Peyer's patch (tissue), 4 donors: ENCODE results near the gene CATSPER3. TPM values are rescaled to one million over a fixed set of nuclear protein-coding genes. Genes with fewer than 3 reads are reported as not detected.

Source experiments
- DNase-seq, 3 donors: peaks; one replicate each; pipeline ENCODE4 v3.0.0-alpha.2; 2017 to 2019
- H3K27ac ChIP-seq, 4 donors: fragments of 200-600 bp; sonication (generic); one replicate each; pipeline ENCODE4 v1.5.1; 2016 to 2019
- H3K27me3 ChIP-seq, 2 donors: fragments of 200-600 bp; sonication (generic); one replicate each; pipeline ENCODE4 v1.5.1; 2019
- H3K36me3 ChIP-seq, 3 donors: fragments of 200-600 bp; sonication (generic); one replicate each; pipeline ENCODE4 v1.5.1; 2016 to 2019
- H3K4me1 ChIP-seq, 4 donors: fragments of 200-600 bp; sonication (generic); one replicate each; pipeline ENCODE4 v1.5.1; 2016 to 2019
- H3K4me3 ChIP-seq, 4 donors: fragments of 200-600 bp; sonication (generic); 1 replicate in 3 of 4; 2 replicates in 1 of 4; pipeline ENCODE4 v1.5.1; 2016 to 2019; ENCODE audit warnings: mild to moderate bottlenecking in 1 of 4
- H3K9me3 ChIP-seq, 4 donors: fragments of 200-600 bp; sonication (generic); one replicate each; pipeline ENCODE4 v1.5.1; 2016 to 2019; ENCODE audit warnings: mild to moderate bottlenecking in 1 of 4
- CTCF ChIP-seq, 6 experiments: fragments of 450-650 bp in 4 of 6; fragments of 200-600 bp in 2 of 6; sonication (generic) in 1 of 6; IDR thresholded peaks; one replicate each; pipeline ENCODE4 v1.5.1; 2017 to 2019; ENCODE audit warnings: antibody characterized with exemption in 6 of 6, mild to moderate bottlenecking in 3 of 6, moderate library complexity in 1 of 6
- POLR2A ChIP-seq, 2 donors: fragments of 450-650 bp; IDR thresholded peaks; one replicate each; pipeline ENCODE4 v1.5.1; 2017; ENCODE audit warnings: antibody characterized with exemption in 2 of 2, mild to moderate bottlenecking in 2 of 2, moderate library complexity in 2 of 2
- total RNA-seq, 4 donors: library from RNA; depleted of rRNA; stranded (reverse); fragments of >200 nt; gene quantifications; one replicate each; pipeline ENCODE4 v1.1.0, GENCODE V29; 2016

The CATSPER3 gene
- total RNA-seq, 4 donors from 2014 or later: 1.1 to 2.5 (median 2.4) TPM; not detected in 1

DNA sequence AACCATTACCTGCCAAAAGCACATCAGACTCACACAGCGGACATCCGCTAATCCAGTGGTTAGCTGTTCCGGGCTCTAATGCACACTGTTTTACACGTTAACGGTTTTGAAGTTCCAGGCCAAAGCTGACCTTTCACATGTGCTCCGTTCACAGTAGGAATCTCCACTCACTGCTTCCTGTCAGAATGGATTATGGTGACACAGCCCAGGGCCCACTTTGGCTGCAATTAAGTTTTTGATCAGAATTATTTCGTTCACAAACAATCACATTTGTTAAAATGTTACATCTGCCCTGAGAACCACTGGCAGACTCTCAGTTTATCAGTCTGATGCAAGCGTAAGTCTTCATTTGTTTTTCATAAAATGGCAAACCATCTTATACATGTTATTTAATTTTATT lies 30.2 kb upstream of the CATSPER3 start:
- Histone ChIP-seq H3K9me3 (no peaks in the 10 kb centered on the region), H3K4me1 (no peaks in the 10 kb centered on the region), H3K27ac (no peak overlapping the region), H3K36me3 (peaks cover 0 to 22% (median 0%) of the 10 kb centered on the region in 3 donors), H3K27me3 (no peaks in the 10 kb centered on the region), H3K4me3 (no peak overlapping the region)
- TF ChIP-seq CTCF (IDR thresholded peaks at IDR 0.05) (no peak), POLR2A (IDR thresholded peaks at IDR 0.05) (no peak)
- DNase-seq: no peak

GRCh38 chr5:134938030-134938429 lies 29.7 kb upstream of the CATSPER3 start:
- no peaks in the 10 kb centered on the region for H3K27me3 ChIP-seq
- H3K36me3 ChIP-seq: peaks cover 0 to 17% (median 0%) of the 10 kb centered on the region in 3 donors
- H3K27ac ChIP-seq: no peak overlapping the region
- no peak for TF ChIP-seq POLR2A (IDR thresholded peaks at IDR 0.05)
- no peak for TF ChIP-seq CTCF (IDR thresholded peaks at IDR 0.05)
- no peak overlapping the region for H3K4me3 ChIP-seq
- no peak for DNase-seq
- no peaks in the 10 kb centered on the region for H3K4me1 ChIP-seq
- H3K9me3 ChIP-seq: no peaks in the 10 kb centered on the region

DNA sequence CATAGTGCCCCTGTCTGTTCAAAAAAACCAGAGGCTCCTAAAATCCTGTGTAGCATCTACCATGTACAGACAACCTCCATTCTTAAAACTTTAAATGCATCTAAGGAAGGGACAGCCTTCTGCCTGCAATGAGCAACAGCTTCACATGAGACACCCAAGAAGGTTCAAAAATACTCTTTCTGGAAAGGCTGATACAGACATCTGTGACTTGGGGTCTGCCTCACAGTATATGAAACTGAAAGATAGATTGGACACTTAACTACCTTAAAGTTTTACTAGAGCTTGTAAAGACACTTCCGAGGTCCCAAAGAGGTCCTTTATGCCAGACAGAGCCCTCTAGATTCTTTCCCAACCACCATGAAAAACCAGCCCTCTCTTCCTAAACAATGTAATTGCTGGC lies 28.2 kb upstream of the CATSPER3 start:
- no peaks in the 10 kb centered on the region for H3K27me3 ChIP-seq
- H3K4me3 ChIP-seq: no peak overlapping the region
- peaks cover 0 to 11% (median 0%) of the 10 kb centered on the region in 3 donors for H3K36me3 ChIP-seq
- DNase-seq: no peak
- H3K27ac ChIP-seq: no peak overlapping the region
- H3K9me3 ChIP-seq: no peaks in the 10 kb centered on the region
- TF ChIP-seq CTCF (IDR thresholded peaks at IDR 0.05): no peak
- no peak for TF ChIP-seq POLR2A (IDR thresholded peaks at IDR 0.05)
- H3K4me1 ChIP-seq: no peaks in the 10 kb centered on the region

GRCh38 chr5:134943547-134943946 lies 24.2 kb upstream of the CATSPER3 start:
- TF ChIP-seq CTCF (IDR thresholded peaks at IDR 0.05): no peak
- TF ChIP-seq POLR2A (IDR thresholded peaks at IDR 0.05): no peak
- DNase-seq: no peak
- Histone ChIP-seq H3K4me3 (no peak overlapping the region), H3K4me1 (no peaks in the 10 kb centered on the region), H3K36me3 (peaks cover 0 to 3% (median 0%) of the 10 kb centered on the region in 3 donors), H3K9me3 (no peaks in the 10 kb centered on the region), H3K27me3 (no peaks in the 10 kb centered on the region), H3K27ac (no peak overlapping the region)

DNA sequence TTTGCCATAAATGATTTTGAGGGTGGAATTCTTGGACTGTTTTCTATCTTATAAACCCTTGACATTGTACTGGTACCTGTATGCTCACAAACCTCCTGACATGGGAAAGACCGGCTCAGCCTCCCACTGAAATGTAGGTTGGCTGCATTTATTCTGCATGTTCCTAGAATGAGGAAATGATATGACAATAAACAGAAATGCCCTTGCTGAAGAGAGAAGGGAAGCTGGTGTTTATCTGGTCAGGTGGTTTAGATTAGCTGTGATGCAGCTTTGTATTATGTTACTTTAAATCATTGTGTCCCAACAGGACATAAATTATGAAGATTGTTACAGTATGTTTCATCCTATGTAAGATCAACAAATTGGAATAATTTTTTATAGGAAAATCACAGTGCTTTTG lies 23.1 kb upstream of the CATSPER3 start:
- DNase-seq: no peak
- H3K9me3 ChIP-seq: no peaks in the 10 kb centered on the region
- TF ChIP-seq CTCF (IDR thresholded peaks at IDR 0.05) (no peak), POLR2A (IDR thresholded peaks at IDR 0.05) (no peak)
- no peak overlapping the region for H3K27ac ChIP-seq
- H3K4me1 ChIP-seq: no peaks in the 10 kb centered on the region
- peaks cover 0 to 3% (median 0%) of the 10 kb centered on the region in 3 donors for H3K36me3 ChIP-seq
- no peaks in the 10 kb centered on the region for H3K27me3 ChIP-seq
- H3K4me3 ChIP-seq: no peak overlapping the region

- peaks cover 0 to 3% (median 0%) of the 10 kb centered on the region in 3 donors for H3K36me3 ChIP-seq
- H3K27ac ChIP-seq: no peak overlapping the region
- H3K9me3 ChIP-seq: no peaks in the 10 kb centered on the region
- DNase-seq: no peak
- H3K4me3 ChIP-seq: no peak overlapping the region
- TF ChIP-seq POLR2A (IDR thresholded peaks at IDR 0.05) (no peak), CTCF (IDR thresholded peaks at IDR 0.05) (no peak)
- no peaks in the 10 kb centered on the region for H3K4me1 ChIP-seq
- no peaks in the 10 kb centered on the region for H3K27me3 ChIP-seq
Observed at GRCh38 chr5:134945041-134945440, 22.7 kb upstream of the CATSPER3 start.
